ENCODE results near the gene PPIL6.

The PPIL6 gene

GRCh38 chr6:109440331-109441068 is at the start of gene PPIL6, which contains the start of gene SMPD2:
TSS of gene PPIL6 (minus strand) at chr6:109440628. CDS start at chr6:109440590, 38 bp downstream.
TSS of gene SMPD2 (plus strand) at chr6:109440724. CDS start at chr6:109441122, 398 bp downstream.
- DNase-seq = no peak

- DNase-seq = no peak
Measured at GRCh38 chr6:109488001-109488400, 47.6 kb upstream of the PPIL6 start.

DNA sequence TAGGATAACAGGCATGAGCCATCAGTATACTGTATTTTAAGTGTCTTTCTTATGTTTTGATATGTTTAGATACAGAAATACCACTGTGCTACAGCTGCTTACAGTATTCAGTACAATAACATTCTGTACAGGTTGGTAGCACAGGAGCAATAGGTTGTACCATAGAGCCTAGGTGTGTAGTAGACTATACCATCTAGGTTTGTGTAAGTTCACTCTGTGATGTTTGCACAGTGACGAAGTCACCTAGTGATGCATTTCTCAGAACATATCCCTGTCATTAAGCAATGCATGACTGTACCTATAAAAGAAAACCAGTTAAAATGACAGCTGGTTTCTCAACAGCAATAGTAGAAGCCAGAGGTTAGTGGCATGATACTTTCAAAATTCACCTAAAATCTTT is 45.6 kb upstream of the PPIL6 start:
- no peak for DNase-seq

- DNase-seq = no peak
Measured at GRCh38 chr6:109485266-109485935, 45.0 kb upstream of the PPIL6 start.

GRCh38 chr6:109484122-109484521 is 43.7 kb upstream of the PPIL6 start:
- no peak for DNase-seq

GRCh38 chr6:109483735-109484057 is 43.3 kb upstream of the PPIL6 start:
- no peak for DNase-seq

DNA sequence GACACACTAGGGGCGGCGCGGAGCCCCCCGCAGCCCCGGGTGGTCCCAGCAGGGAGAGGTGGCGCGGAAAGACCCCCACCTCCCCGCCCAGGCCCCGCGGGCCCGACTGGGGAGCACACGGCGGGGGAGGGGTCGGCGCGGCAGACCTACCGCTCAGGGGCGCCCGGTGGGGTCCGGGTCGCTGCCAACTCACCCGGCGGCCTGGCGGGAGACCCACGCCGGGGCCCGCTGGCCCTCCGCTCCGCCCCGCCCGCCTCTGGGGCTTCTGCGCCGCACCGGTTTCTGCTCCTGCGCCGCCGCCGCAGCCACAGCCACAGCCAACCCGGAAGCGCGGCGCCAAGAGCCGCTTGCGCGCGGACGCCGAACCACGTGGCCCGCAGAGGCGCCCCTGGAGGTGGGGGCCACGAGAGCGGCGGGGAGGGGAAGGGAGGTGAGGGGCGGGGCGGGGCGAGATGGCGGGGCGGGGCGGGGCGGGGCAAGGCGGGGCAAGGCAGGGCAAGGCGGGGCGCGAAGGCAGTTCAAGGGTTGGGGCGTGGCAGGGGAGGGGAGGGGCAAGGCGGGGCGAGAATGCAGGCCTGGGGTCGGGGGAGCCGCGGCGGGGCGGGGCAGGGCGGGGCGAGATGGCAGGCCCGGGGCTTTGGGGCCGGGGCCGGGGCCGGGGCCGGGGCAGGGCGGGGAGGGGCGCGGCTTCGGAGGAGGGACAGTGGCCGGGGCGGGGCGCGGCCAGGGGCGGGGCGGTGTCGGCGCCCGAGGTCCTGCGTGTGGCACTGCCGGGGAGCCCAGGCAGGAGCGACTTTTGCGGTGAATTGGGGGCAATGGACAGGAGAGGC is 42.7 kb upstream of the PPIL6 start, which contains the start of gene ZBTB24:
Gene ZBTB24, minus strand, starts transcription at position 315 of the 830 bp plus-strand sequence. CDS start 1,193 bp downstream, outside the sequence.
- DNase-seq = peak; percentile 4

DNA sequence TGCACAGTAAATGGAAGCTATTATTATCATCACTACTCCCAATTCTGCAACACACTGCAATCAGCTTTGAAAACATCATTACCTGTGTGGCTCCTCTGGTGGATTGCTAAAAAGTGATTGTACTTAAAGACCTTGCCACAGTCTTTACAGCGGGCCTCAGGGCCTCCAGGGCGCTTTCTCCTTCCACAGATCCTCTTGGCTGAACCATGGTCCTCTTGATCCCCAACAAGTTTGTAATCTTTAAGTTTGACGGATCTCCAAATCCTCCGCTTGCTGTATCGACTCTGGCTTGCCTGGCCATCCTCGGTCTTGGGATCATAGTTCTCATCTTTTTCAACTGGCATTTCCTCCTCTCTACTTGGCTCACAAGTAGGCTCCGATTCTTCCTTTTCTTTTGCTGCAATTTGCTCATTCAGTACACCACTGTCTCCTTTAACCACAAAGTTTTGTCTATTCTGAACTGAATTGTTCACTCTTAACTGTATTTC is 40.6 kb upstream of the PPIL6 start:
- DNase-seq = no peak

DNA sequence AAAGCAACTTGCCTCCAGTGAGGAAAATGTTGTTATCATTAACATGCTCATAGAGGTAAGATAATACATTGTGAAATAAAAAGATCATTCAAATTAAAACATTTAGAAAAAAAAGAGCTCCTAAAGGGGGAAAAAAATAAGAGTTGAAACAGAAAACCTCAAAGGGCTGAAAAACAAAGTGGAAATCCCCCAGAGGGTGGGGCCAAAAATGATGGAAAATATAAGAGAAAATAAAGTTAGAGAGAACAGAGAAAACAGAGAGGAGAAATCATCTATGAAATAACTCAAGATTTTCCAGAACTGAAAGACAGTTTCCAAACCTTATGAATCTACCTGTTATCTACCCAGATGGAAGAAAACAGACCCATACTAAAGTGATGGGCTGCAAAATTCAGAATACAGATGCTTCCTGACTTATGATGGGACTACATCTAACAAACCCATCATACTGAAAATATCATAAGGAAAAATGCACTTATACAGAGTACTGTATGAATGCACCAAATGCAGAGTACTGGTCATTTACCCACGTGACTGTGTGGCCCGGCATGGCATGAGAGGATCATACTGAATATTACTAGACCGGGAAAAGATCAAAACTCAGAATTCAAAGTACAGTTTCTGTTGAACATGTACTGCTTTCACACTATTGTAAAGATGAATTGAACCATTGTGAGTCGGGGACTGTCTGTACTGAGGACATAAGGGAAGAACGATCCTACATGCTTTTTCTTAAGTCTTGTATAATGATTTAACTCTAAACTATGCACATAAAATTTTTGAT is 38.6 kb upstream of the PPIL6 start:
- DNase-seq = no peak

DNA sequence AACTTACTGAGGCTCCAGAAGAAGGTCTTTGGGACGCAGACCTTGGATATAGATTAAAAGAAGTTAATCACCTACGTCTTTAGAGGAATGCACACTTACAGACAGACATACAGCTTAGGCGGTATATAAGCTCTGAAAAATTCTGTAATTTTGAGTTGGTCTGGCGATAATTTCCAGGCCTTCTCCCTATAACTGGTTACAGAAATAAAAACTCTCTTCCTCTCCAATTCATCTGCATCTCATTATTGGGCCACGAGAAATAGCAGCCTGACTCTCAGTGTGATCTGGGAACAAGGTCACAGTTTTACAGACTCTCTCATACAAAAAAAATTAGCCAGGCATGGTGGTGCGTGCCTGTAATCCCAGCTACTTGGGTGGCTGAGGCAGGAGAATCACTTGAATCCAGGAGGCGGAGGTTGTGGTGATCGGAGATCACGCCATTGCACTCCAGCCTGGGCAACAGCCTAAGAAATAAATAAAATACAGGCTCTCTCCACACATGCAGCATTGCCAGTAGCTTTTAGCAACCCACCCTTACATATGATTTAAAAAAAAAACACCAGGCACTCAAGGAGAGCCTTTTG is 37.9 kb upstream of the PPIL6 start:
- DNase-seq = no peak

GRCh38 chr6:109477725-109478124 is 37.3 kb upstream of the PPIL6 start:
- no peak for DNase-seq

DNA sequence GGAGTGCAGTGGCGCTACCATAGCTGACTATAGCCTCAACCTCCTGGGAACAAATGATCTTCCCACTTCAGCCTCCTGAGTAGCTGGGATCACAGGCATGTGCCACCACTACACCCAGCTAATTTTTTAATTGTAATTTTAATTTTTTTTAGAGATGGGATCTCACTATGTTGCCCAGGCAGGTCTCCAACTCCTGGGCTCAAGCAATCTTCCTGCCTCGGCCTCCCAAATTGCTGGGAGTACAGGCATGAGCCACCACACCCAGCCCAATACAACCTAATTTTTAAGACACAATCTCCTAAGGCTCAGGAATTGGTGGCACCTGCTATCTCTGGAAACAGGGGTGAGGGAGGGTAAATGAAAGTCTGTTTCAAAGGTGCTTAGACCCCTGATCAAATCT is 36.8 kb upstream of the PPIL6 start:
- DNase-seq = no peak

GRCh38 chr6:109475625-109476024 is 35.2 kb upstream of the PPIL6 start:
- no peak for DNase-seq

DNA sequence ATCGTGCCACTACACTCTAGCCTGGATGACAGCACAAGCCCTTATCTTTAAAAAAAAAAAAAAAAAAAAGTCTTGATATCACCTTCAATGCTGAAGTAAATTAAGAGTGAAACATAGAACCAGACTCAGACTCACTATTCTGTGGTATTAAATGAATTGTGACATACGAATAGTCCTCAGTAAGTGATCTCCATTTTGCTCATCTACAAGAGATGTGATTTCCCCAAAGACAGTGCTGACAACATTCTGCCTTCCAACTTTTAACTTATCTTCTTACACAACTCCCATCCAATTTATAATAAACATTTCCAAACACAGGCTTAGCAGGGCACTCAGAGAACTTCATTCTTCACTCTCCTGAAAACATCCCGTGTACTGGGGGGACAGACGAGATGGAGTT is 34.6 kb upstream of the PPIL6 start:
- DNase-seq = no peak

DNA sequence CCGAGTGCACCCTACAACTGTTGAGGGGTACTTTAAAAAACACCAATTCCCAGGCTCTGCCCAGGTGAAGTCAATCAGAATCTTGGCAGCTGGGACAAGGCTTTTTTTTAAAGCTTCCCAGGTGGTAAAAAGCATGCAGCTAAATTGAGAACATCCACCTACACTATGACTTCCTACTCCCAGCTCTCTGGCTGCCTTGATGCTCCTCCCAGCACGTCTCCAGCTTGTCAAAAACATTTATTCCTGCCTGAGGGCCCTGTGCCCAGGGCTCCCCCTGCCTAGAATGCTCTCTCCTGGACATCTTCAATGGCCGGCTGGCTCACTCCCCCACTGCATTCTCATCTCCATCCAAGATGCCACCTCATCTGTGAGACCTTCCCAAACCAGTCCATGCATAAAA is 32.7 kb upstream of the PPIL6 start:
- DNase-seq = no peak

- DNase-seq = no peak
Measured at GRCh38 chr6:109472132-109472995, 31.9 kb upstream of the PPIL6 start.

GRCh38 chr6:109471105-109471810 is 30.8 kb upstream of the PPIL6 start:
- DNase-seq = no peak

GRCh38 chr6:109469591-109470189 is 29.3 kb upstream of the PPIL6 start:
- DNase-seq = no peak

- no peak for DNase-seq
Measured at GRCh38 chr6:109467696-109468095, 27.3 kb upstream of the PPIL6 start.

Measured in SIG-M5 (cell line).